A673 (cell line): ENCODE measurements around the gene STXBP4. TPM values are rescaled to one million over a fixed set of nuclear protein-coding genes. Genes with fewer than 3 reads are reported as not detected.

ENCODE experiments used
- BruUV-seq: library from RNA; stranded (reverse); fragments of 400-500 nt; replicated peaks from 2 replicates; lab custom pipeline; 2021; lab: Mats Ljungman, UMichigan
- CTCF ChIA-PET: fragments of 300-600 bp; sonication (Branson Sonifier 250); formaldehyde crosslinking; loops from one replicate; lab custom pipeline; 2022; ENCODE audit warnings: antibody characterized with exemption; lab: Charles Lee
- POLR2A ChIA-PET: fragments of 300-600 bp; sonication (Branson Sonifier 250); formaldehyde crosslinking; loops from one replicate; lab custom pipeline; 2022; ENCODE audit warnings: antibody characterized with exemption; ENCODE audit not compliant: low non-redundant PET; lab: Charles Lee
- DNase-seq: peaks from one replicate; pipeline ENCODE4 v3.0.0-alpha.2; 2015; ENCODE audit warnings: low spot score
- H3K27ac ChIP-seq: fragments of 200-600 bp; sonication (generic); 2 replicates; pipeline ENCODE4 v1.5.1; 2016; ENCODE audit warnings: mixed run types, low read depth, mild to moderate bottlenecking, mixed read lengths, antibody characterized with exemption, low read length; ENCODE audit not compliant: poor library complexity, severe bottlenecking
- H3K27me3 ChIP-seq: fragments of 200-600 bp; sonication (generic); replicated peaks from 2 replicates; pipeline ENCODE4 v1.6.1; 2017; ENCODE audit warnings: mixed run types, low read depth, mild to moderate bottlenecking, mixed read lengths, antibody characterized with exemption, low read length; ENCODE audit not compliant: insufficient read depth, poor library complexity
- H3K36me3 ChIP-seq: fragments of 200-600 bp; sonication (generic); 2 replicates; pipeline ENCODE4 v1.6.1; 2016; ENCODE audit warnings: mixed run types, mild to moderate bottlenecking, mixed read lengths, antibody characterized with exemption, low read length; ENCODE audit not compliant: insufficient read depth, poor library complexity, severe bottlenecking
- H3K4me1 ChIP-seq: fragments of 200-600 bp; sonication (generic); 2 replicates; pipeline ENCODE4 v1.6.1; 2017; ENCODE audit warnings: mixed run types, mild to moderate bottlenecking, mixed read lengths, antibody characterized with exemption, low read length; ENCODE audit not compliant: insufficient read depth, poor library complexity, severe bottlenecking
- H3K4me3 ChIP-seq: fragments of 200-600 bp; sonication (generic); 2 replicates; pipeline ENCODE4 v1.5.1; 2016; ENCODE audit warnings: low read depth, mixed run types, mild to moderate bottlenecking, mixed read lengths, low read length; ENCODE audit not compliant: poor library complexity, severe bottlenecking
- H3K9me3 ChIP-seq: fragments of 200-600 bp; sonication (generic); 2 replicates; pipeline ENCODE4 v1.6.1; 2016; ENCODE audit warnings: mixed run types, low read depth, mild to moderate bottlenecking, mixed read lengths, antibody characterized with exemption, low read length; ENCODE audit not compliant: poor library complexity, severe bottlenecking
- CTCF ChIP-seq: fragments of 300-800, 200-600 bp; sonication (generic); conservative IDR thresholded peaks from 2 replicates; pipeline ENCODE4 v1.5.1; 2017; ENCODE audit warnings: low read depth, mild to moderate bottlenecking, antibody characterized with exemption, low read length, moderate library complexity, mixed read lengths
- EZH2 ChIP-seq: fragments of 200-600 bp; sonication (generic); IDR thresholded peaks from 2 replicates; pipeline ENCODE4 v1.6.1; 2017; ENCODE audit warnings: borderline replicate concordance, low read depth, mild to moderate bottlenecking, mixed read lengths, antibody characterized with exemption, low read length; ENCODE audit not compliant: poor library complexity, severe bottlenecking
- intact Hi-C: fragments of 100-400 bp; cut with micrococcal nuclease; formaldehyde crosslinking; loops from one replicate; pipeline ENCODE4 v1.10.0; 2022; ENCODE audit not compliant: unreplicated experiment
- total RNA-seq: library from RNA; stranded (reverse); gene quantifications from 2 replicates; pipeline ENCODE4 v1.2.3, GENCODE V29; 2021

STXBP4 gene
- total RNA-seq, 1 experiment from 2014 or later, result 24.2 TPM

GRCh38 chr17:54969658-54970572, 1.4 kb downstream of the STXBP4 start:
- intact Hi-C loops, result no loop called here
- Histone ChIP-seq H3K36me3 (peaks cover 7% of the 10 kb centered on the region), H3K9me3 (no peaks in the 10 kb centered on the region), H3K27ac (peak overlapping the region; percentile 91), H3K27me3 (no peaks in the 10 kb centered on the region), H3K4me1 (peaks cover 17% of the 10 kb centered on the region), H3K4me3 (peak overlapping the region; percentile 87)
- CTCF ChIA-PET, result no interaction called here
- no TSS peak for BruUV-seq
- TF ChIP-seq EZH2 (no peak), CTCF (no peak)
- no peak for DNase-seq
- POLR2A ChIA-PET, result interaction anchor here (0.7 kb wide), 1 partner anchor 52 kb away, joined by 4 read pairs; no protein-coding TSS in a partner anchor

GRCh38 chr17:54971147-54971546, 2.6 kb downstream of the STXBP4 start:
- TF ChIP-seq CTCF (no peak), EZH2 (no peak)
- Histone ChIP-seq H3K27me3 (no peaks in the 10 kb centered on the region), H3K27ac (no peak overlapping the region), H3K4me3 (no peak overlapping the region), H3K9me3 (no peaks in the 10 kb centered on the region), H3K4me1 (peaks cover 17% of the 10 kb centered on the region), H3K36me3 (no peaks in the 10 kb centered on the region)
- no TSS peak for BruUV-seq
- CTCF ChIA-PET, result no interaction called here
- no peak for DNase-seq
- POLR2A ChIA-PET, result no interaction called here
- intact Hi-C loops, result no loop called here

GRCh38 chr17:54971901-54972300, 3.3 kb downstream of the STXBP4 start:
- H3K27ac ChIP-seq, result no peak overlapping the region
- no peak for DNase-seq
- no peaks in the 10 kb centered on the region for H3K27me3 ChIP-seq
- H3K4me3 ChIP-seq, result no peak overlapping the region
- H3K4me1 ChIP-seq, result peaks cover 11% of the 10 kb centered on the region
- TF ChIP-seq CTCF (no peak), EZH2 (no peak)
- intact Hi-C loops, result no loop called here
- no peaks in the 10 kb centered on the region for H3K36me3 ChIP-seq
- CTCF ChIA-PET, result no interaction called here
- H3K9me3 ChIP-seq, result no peaks in the 10 kb centered on the region
- BruUV-seq, result no TSS peak
- POLR2A ChIA-PET, result no interaction called here
